Measurements from ENCODE around the gene HIVEP3. TPM values are rescaled to one million over a fixed set of nuclear protein-coding genes. Genes with fewer than 3 reads are reported as not detected.

The HIVEP3 gene
- total RNA-seq, 2 experiments from 2014 or later = 25.3 to 26.2 TPM

DNA sequence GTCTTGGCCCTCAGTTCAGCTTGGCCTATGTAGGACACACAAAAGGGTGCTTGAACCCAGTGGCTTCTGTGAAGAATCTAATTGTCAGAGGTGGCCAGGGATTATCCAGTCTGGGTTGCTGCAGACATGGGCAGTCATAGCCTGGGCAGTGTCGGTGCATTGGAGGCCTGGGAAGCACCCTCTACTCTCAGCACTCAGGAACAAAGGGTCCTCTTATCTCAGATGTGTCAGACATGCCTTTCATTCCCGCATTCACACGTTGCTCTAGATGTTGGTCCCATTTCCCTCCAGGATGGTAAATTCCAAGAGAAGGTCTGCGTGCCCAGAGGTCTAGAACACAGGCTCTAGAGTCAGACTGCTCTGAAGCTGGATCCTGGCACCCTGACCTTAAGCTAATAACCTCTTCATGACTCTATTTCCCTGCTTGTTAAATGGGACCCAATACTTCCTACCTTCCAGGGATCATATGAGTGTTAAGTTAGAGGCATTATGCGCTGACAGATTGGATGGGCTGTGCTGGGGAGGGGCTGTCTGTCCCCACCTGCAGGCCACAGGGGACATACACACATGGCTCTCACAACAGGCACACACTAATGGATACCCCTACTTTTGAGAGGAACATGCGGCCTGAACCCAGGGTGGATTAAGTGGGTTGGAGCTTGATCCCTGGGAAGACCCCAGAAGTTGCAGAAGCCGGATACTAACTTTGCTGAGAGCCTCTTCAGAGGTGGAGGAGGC lies 417.8 kb downstream of the HIVEP3 start:
- DNase-seq = no peak
- H3K36me3 Mint-ChIP-seq = no peaks in the 10 kb centered on the region
- peaks cover 7% of the 10 kb centered on the region for H3K27me3 Mint-ChIP-seq
- ChIA-PET CTCF (interaction anchor here (1.7 kb wide), 1 partner anchor 9 kb away, joined by 4 read pairs; no protein-coding TSS in a partner anchor), POLR2A (no interaction called here)
- H3K4me1 Mint-ChIP-seq (ENCODE audit: low read depth) = no peaks in the 10 kb centered on the region
- H3K4me3 Mint-ChIP-seq = no peak overlapping the region
- no peak overlapping the region for H3K27ac Mint-ChIP-seq
- intact Hi-C loops (cut with micrococcal nuclease) = no loop called here
- no peaks in the 10 kb centered on the region for H3K9me3 Mint-ChIP-seq

DNA sequence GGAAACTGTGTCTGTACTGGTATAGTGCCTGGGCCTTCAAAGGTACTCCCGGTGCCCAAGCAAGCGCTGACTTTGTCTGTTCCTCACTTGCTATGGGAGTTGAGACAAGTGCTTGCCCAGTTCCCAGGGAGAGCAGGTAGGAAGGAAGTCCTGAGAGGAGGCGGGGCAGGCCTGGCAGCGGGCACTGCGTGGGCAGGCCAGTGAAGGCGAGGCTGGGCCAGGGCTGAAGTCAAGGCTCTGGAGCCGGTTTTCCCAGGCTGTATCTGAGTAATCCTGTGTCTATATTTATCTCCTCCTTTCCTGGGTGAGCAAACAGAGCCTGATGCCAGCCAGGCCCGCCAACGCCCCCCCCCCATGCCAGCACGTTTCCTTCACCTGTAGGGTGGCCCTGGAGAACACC lies 418.3 kb downstream of the HIVEP3 start:
- no peak overlapping the region for H3K27ac Mint-ChIP-seq
- intact Hi-C loops (cut with micrococcal nuclease) = no loop called here
- ChIA-PET CTCF (no interaction called here), POLR2A (no interaction called here)
- peaks cover 11% of the 10 kb centered on the region for H3K27me3 Mint-ChIP-seq
- no peaks in the 10 kb centered on the region for H3K36me3 Mint-ChIP-seq
- peaks cover 4% of the 10 kb centered on the region for H3K4me1 Mint-ChIP-seq (ENCODE audit: low read depth)
- H3K4me3 Mint-ChIP-seq = no peak overlapping the region
- no peak for DNase-seq
- no peaks in the 10 kb centered on the region for H3K9me3 Mint-ChIP-seq

DNA sequence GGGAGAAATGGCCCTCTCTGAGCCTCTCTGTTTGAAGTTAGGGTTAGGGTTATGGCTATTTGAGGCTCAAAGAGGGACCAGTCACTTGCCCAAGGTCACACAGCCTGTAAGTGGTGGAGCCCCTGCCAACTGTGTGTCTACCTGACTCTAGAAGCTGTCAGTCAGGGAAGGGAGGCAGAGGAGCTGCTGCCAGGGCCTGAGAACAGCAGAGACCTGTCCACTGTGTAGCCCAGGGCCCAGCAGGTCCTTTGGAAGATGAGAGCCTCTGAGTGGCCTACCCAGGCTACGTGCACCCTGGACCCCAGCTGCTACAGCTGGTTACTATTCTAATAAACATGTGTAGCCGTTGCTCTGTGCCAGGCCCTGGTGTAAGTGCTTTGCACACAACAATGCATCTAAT lies 419.1 kb downstream of the HIVEP3 start:
- no peak overlapping the region for H3K27ac Mint-ChIP-seq
- POLR2A ChIA-PET = no interaction called here
- H3K27me3 Mint-ChIP-seq = peaks cover 14% of the 10 kb centered on the region
- CTCF ChIA-PET = no interaction called here
- H3K4me3 Mint-ChIP-seq = no peak overlapping the region
- no peak for DNase-seq
- peaks cover 4% of the 10 kb centered on the region for H3K4me1 Mint-ChIP-seq (ENCODE audit: low read depth)
- H3K9me3 Mint-ChIP-seq = no peaks in the 10 kb centered on the region
- intact Hi-C loops (cut with micrococcal nuclease) = no loop called here
- no peaks in the 10 kb centered on the region for H3K36me3 Mint-ChIP-seq

DNA sequence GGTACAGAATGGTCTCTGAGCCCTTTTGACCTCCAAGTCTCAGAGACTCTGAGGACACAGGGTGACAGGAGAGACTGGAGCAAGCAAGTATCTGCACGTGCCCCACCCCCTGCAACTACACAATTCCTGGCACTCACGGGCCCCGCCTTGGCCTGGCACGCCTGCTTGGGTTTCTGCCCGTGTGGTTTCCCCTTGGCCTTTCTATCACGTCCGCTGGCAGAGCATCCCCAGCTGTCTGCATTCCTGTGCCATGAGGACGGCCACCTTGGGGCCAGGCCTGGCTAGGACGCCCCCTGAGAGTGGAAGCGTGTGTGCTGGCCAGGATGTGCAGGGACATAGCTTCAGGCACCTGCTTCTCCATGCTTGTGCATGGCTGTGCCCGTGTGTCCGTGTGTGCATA lies 419.9 kb downstream of the HIVEP3 start:
- H3K27ac Mint-ChIP-seq = no peak overlapping the region
- DNase-seq = no peak
- peaks cover 16% of the 10 kb centered on the region for H3K27me3 Mint-ChIP-seq
- peaks cover 4% of the 10 kb centered on the region for H3K4me1 Mint-ChIP-seq (ENCODE audit: low read depth)
- POLR2A ChIA-PET = no interaction called here
- no peaks in the 10 kb centered on the region for H3K36me3 Mint-ChIP-seq
- H3K9me3 Mint-ChIP-seq = no peaks in the 10 kb centered on the region
- intact Hi-C loops (cut with micrococcal nuclease) = no loop called here
- CTCF ChIA-PET = no interaction called here
- no peak overlapping the region for H3K4me3 Mint-ChIP-seq

DNA sequence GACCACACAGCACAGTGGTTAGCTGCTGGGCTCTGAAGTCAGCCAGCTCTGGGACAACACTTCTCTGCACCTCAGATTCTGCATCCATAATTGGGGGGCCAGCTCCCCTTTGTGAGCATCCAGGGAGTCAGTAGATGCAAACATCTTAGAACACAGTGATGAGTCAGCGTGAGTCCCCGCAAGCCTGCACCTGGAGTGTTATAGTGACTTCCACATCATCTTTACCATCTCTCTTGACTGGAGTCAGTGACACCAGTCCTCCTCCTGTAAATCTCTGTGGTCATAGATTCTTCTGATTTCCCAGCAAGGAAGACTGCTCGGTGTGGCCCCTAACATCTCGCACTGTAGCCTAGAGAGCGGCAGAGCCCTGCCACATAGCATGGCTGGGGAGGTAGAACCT lies 420.3 kb downstream of the HIVEP3 start:
- Mint-ChIP-seq H3K9me3 (no peaks in the 10 kb centered on the region), H3K27ac (no peak overlapping the region), H3K27me3 (peaks cover 16% of the 10 kb centered on the region), H3K36me3 (no peaks in the 10 kb centered on the region), H3K4me3 (no peak overlapping the region), H3K4me1 (ENCODE audit: low read depth) (peaks cover 4% of the 10 kb centered on the region)
- ChIA-PET CTCF (no interaction called here), POLR2A (no interaction called here)
- intact Hi-C loops (cut with micrococcal nuclease) = no loop called here
- no peak for DNase-seq

DNA sequence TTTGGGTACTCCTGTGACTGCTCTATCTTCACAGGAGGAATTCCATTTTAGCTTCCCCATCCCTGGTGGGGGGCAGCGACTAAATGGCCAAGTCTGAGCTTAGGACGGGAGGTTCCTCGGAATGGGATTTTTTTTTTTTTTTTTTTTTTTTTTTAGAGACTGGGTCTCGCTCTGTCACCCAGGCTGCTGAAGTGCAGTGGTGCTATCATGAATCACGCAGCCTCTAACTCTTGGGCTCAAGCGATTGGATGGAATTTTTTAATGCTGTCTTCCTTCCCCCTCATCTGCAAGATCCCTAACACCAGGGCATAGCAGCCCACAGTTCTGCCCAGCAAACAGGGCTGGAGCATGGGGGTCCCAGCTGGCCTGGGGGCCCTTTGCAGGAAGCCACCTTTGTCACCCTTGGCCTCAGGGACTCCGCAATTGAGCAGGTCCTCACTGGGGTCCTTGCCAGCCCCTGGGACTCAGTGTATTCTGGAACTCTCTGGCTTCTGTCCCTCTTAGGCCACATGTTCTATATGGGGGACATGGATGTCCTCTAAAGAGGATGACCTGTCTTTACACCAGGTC lies 421.2 kb downstream of the HIVEP3 start:
- intact Hi-C loops (cut with micrococcal nuclease) = no loop called here
- Mint-ChIP-seq H3K4me1 (ENCODE audit: low read depth) (peaks cover 4% of the 10 kb centered on the region), H3K36me3 (no peaks in the 10 kb centered on the region), H3K27me3 (peaks cover 16% of the 10 kb centered on the region), H3K4me3 (no peak overlapping the region), H3K27ac (no peak overlapping the region), H3K9me3 (no peaks in the 10 kb centered on the region)
- POLR2A ChIA-PET = no interaction called here
- CTCF ChIA-PET = interaction anchor here (3.2 kb wide), 1 partner anchor 19 kb away, joined by 15 read pairs; no protein-coding TSS in a partner anchor
- DNase-seq = no peak

DNA sequence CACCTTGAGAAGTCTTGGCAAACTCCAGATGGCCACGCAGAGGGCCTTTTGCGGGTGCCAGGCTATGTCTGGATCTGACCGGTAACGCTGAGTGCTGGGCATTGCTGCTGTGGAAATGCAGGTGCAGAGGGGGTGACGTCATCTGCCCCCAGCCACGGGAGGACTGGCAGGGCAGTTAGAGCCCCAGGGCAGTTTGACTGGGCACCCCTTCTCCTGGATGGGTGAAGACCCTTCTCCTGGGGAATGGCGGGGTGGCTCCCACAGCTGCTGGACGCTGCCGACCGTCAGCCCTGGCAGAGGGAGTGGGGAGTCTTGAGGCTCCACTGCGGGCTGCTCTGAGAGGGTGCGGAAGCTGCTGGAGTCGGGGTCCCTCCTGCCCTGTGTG lies 421.7 kb downstream of the HIVEP3 start:
- no peak overlapping the region for H3K27ac Mint-ChIP-seq
- H3K4me1 Mint-ChIP-seq (ENCODE audit: low read depth) = peaks cover 4% of the 10 kb centered on the region
- H3K4me3 Mint-ChIP-seq = no peak overlapping the region
- H3K36me3 Mint-ChIP-seq = no peaks in the 10 kb centered on the region
- DNase-seq = no peak
- H3K9me3 Mint-ChIP-seq = no peaks in the 10 kb centered on the region
- ChIA-PET CTCF (interaction anchor here (3.2 kb wide), 1 partner anchor 19 kb away, joined by 15 read pairs; no protein-coding TSS in a partner anchor), POLR2A (no interaction called here)
- H3K27me3 Mint-ChIP-seq = peaks cover 16% of the 10 kb centered on the region
- intact Hi-C loops (cut with micrococcal nuclease) = no loop called here

DNA sequence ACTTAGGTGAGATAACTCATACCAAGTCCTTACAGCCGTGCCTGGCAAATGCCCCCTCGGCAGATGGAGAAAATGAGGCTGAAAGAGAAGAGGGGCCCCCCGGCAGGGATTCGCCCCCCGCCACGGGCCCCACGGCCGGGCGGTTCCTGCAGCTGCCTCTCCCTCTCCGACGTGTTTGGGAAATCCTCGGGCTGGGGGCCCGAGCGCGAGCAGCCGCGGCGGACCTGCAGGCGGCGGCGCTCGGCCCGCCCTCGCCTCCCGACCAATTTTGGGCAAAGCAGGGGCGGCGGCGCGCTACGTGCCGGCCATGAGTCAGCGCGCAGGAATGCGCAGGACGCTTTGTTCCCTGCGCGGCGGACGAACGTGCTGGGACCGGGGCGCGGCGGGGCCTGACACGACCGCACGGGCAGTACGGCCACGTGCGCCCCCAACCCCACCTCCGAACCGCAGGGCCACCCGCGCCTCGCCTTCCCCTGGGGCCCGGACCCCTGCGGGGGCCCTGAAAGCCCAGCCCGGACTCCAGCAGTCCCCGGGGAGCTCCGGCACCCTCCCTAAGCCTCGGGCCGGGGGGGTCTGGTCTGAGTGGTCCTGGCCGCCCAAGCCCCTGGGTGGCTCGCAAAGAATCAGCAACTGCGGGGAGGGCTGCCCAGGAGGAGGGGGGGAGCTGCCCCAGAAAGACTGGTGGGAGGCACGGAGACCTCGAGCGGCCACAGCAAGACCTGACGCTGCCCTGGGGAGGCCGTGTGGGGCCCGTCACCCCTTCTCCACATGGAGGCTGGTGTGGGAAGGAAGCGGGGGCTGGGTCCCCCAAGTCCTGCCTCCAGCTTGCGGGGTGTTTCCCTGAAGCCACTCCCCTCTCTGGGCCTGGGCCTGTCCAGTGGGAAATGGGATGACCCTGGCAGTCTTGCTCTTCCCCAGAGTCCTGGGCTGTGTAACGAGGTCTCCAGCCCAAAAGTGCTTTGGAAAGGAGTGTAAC lies 422.4 kb downstream of the HIVEP3 start:
- intact Hi-C loops (cut with micrococcal nuclease) = no loop called here
- Mint-ChIP-seq H3K27me3 (peaks cover 16% of the 10 kb centered on the region), H3K4me3 (peak overlapping the region; percentile 50), H3K36me3 (no peaks in the 10 kb centered on the region), H3K9me3 (no peaks in the 10 kb centered on the region), H3K27ac (no peak overlapping the region), H3K4me1 (ENCODE audit: low read depth) (peaks cover 4% of the 10 kb centered on the region)
- ChIA-PET POLR2A (no interaction called here), CTCF (interaction anchor here (0.7 to 3.2 kb wide), 3 partner anchors 20 to 285 kb away, joined by 3 to 15 read pairs (median 3); no protein-coding TSS in a partner anchor)
- DNase-seq = peak; percentile 70

DNA sequence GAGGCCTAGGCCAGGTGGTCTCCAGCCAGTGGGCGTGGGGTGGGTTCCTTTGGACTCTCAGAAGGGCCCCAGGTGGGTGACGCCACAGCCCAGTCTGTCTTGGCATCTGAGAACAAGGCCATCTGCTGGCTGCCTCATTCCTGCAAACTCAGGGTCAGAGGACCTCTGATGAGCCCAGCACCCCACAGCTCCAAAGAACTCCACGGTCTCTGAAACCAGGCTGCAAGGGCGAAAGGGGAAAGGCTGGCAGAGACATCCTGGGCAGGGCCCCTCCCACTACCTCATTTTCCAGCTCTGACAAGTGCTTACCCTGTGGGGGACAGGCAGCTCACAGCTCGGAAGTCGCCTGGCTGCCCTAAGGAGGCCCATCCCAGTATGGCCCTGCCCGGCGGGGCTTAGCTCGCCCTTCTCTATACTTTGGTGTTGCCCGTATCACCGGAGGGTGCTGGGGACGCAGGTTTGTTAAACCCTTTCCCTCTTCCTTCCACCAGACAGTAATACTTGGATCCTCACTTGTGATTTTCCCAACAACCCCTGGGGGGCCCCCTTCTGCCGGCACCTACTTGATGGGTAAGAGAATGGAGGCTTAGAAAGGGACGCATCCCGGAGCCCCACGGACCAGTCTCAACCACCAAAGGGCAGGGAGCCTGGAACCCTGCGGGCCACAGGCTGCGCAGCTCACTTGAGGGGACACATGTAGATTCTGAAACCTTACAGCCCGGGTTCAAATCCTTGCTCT lies 423.3 kb downstream of the HIVEP3 start:
- peaks cover 4% of the 10 kb centered on the region for H3K4me1 Mint-ChIP-seq (ENCODE audit: low read depth)
- no peak overlapping the region for H3K27ac Mint-ChIP-seq
- peak; percentile 44 for DNase-seq
- ChIA-PET POLR2A (no interaction called here), CTCF (interaction anchor here (0.7 to 3.2 kb wide), 3 partner anchors 21 to 286 kb away, joined by 3 to 15 read pairs (median 3); no protein-coding TSS in a partner anchor)
- intact Hi-C loops (cut with micrococcal nuclease) = no loop called here
- no peaks in the 10 kb centered on the region for H3K9me3 Mint-ChIP-seq
- H3K27me3 Mint-ChIP-seq = peaks cover 16% of the 10 kb centered on the region
- H3K4me3 Mint-ChIP-seq = peak overlapping the region; percentile 50
- H3K36me3 Mint-ChIP-seq = no peaks in the 10 kb centered on the region

DNA sequence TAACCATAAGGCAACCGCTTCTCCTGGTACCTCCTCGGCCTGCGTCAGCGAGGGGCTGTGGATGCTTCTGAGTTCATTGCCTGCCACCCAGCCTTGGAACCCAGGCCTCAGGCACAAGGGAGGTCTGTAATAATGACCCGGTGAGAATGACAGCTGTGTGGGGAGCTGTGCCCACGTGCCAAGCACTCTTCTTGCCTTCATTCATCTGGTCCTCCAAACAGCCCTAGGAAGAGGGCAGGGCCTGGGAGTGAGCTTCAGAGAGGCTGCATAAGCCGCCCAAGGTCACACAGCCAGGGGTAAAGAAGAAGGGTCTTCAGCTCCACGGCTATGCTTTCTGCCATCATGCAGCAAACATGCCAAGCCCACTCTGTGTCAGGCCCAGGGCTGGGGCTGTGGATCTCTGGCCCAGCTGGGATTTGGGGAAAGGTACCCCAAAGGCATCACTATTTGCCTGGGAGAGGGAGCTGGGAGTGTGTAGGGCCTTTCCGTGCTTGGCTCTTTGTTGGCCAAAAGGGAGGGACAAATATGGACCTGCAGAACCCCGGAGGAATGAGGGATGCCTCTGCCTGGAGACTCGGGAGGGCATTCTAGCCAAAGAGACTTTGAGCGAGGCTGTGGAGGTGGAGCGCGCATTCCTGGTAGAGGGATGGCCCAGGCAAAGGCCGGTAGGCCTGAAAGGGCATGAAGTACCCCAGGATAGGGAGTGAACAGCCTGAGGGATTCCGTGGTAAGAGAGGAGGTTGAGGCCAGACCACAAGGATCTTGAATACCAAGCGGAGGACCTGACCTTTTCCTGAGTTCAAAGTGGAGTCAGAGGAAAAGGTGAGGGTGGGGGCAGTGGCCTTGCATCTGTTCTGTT lies 424.1 kb downstream of the HIVEP3 start:
- no peak overlapping the region for H3K4me3 Mint-ChIP-seq
- H3K9me3 Mint-ChIP-seq = no peaks in the 10 kb centered on the region
- peaks cover 18% of the 10 kb centered on the region for H3K27me3 Mint-ChIP-seq
- no peak overlapping the region for H3K27ac Mint-ChIP-seq
- ChIA-PET CTCF (interaction anchor here (1.0 to 3.2 kb wide), 3 partner anchors 22 to 24 kb away, joined by 3 to 15 read pairs (median 4); no protein-coding TSS in a partner anchor), POLR2A (no interaction called here)
- no peak for DNase-seq
- peaks cover 4% of the 10 kb centered on the region for H3K4me1 Mint-ChIP-seq (ENCODE audit: low read depth)
- no peaks in the 10 kb centered on the region for H3K36me3 Mint-ChIP-seq
- intact Hi-C loops (cut with micrococcal nuclease) = no loop called here

Data from activated CD4-positive, alpha-beta memory T cell treated with anti-CD3 and anti-CD28 coated beads for 36 hours (primary cell).